Endothelial cell of umbilical vein (primary cell): ENCODE data around the gene GCSAML. TPM values are rescaled to one million over a fixed set of nuclear protein-coding genes. Genes with fewer than 3 reads are reported as not detected.

Source experiments
- BruUV-seq: library from RNA; stranded (reverse); fragments of 400-500 nt; replicated peaks from 2 replicates; lab custom pipeline; 2021; lab: Mats Ljungman, UMichigan
- CTCF ChIA-PET: fragments of 300-600, 350-600 bp; sonication (Branson Sonifier 250); formaldehyde crosslinking; loops from one replicate; lab custom pipeline; 2021; ENCODE audit warnings: antibody characterized with exemption, inconsistent platforms; lab: Charles Lee
- POLR2A ChIA-PET: fragments of 300-600, 350-600 bp; sonication (Branson Sonifier 250); formaldehyde crosslinking; loops from one replicate; lab custom pipeline; 2021; ENCODE audit warnings: antibody characterized with exemption, inconsistent platforms; lab: Charles Lee
- DNase-seq: peaks from one replicate; pipeline ENCODE4 v3.0.0-alpha.2; 2011; ENCODE audit warnings: low read depth, low spot score
- FAIRE-seq: peaks from 2 replicates; lab custom pipeline; 2011; peaks lifted over from hg19 to GRCh38; lab: Jason Lieb, UNC
- H2AFZ ChIP-seq: 2 replicates; pipeline ENCODE4 v1.6.0; 2012; ENCODE audit warnings: low read depth, low read length, control low read depth, inconsistent platforms
- H3K27ac ChIP-seq: 2 replicates; pipeline ENCODE4 v1.5.1; 2011; ENCODE audit warnings: low read depth, mild to moderate bottlenecking, control low read depth, low read length, moderate library complexity; ENCODE audit not compliant: insufficient read depth
- H3K27me3 ChIP-seq, 2 experiments: 2 replicates each; pipeline versions ENCODE4 v1.6.0 to v1.6.1; 2011; ENCODE audit warnings: low read length in 2 of 2, mixed read lengths in 1 of 2; ENCODE audit not compliant: control insufficient read depth in 2 of 2, insufficient read depth in 2 of 2
- H3K36me3 ChIP-seq, 2 experiments: 2 replicates in 1 of 2; 3 replicates in 1 of 2; pipeline ENCODE4 v1.5.1; 2011; ENCODE audit warnings: low read length in 2 of 2, mild to moderate bottlenecking in 1 of 2, moderate library complexity in 1 of 2; ENCODE audit not compliant: control insufficient read depth in 2 of 2, insufficient read depth in 2 of 2; ENCODE audit errors: extremely low read depth in 1 of 2
- H3K4me1 ChIP-seq: 3 replicates; pipeline ENCODE4 v1.5.1; 2011; ENCODE audit warnings: mild to moderate bottlenecking, low read length; ENCODE audit not compliant: control insufficient read depth, insufficient read depth; ENCODE audit errors: extremely low read depth
- H3K4me2 ChIP-seq: 2 replicates; pipeline ENCODE4 v1.6.1; 2011; ENCODE audit warnings: low read length, control low read depth, mixed read lengths; ENCODE audit not compliant: insufficient read depth
- H3K4me3 ChIP-seq, 3 experiments: fragments of 200-600 bp in 1 of 3; sonication (generic), shearing (Covaris generic) in 1 of 3; replicated peaks in 1 of 3; 2 replicates each; pipeline ENCODE4 v1.5.1; 2011 to 2016; ENCODE audit warnings: control low read depth in 3 of 3, low read length in 3 of 3, mild to moderate bottlenecking in 2 of 3, inconsistent platforms in 1 of 3, low read depth in 1 of 3, moderate library complexity in 1 of 3; ENCODE audit not compliant: insufficient read depth in 1 of 3
- H3K79me2 ChIP-seq: 2 replicates; pipeline ENCODE4 v1.6.0; 2012; ENCODE audit warnings: low read length, inconsistent platforms; ENCODE audit not compliant: control insufficient read depth, insufficient read depth
- H3K9ac ChIP-seq: replicated peaks from 2 replicates; pipeline ENCODE3; 2011; ENCODE audit warnings: low read length, control low read depth; ENCODE audit not compliant: insufficient read depth; ENCODE audit errors: extremely low read depth
- H3K9me1 ChIP-seq: replicated peaks from 3 replicates; pipeline ENCODE4 v1.6.0; 2011; ENCODE audit warnings: mild to moderate bottlenecking, low read length; ENCODE audit not compliant: control insufficient read depth, insufficient read depth; ENCODE audit errors: extremely low read depth
- H3K9me3 ChIP-seq: replicated peaks from 2 replicates; pipeline ENCODE4 v1.5.1; 2012; ENCODE audit warnings: low read length, inconsistent platforms; ENCODE audit not compliant: control insufficient read depth, insufficient read depth
- H4K20me1 ChIP-seq: replicated peaks from 2 replicates; pipeline ENCODE3; 2011; ENCODE audit warnings: mild to moderate bottlenecking, low read length; ENCODE audit not compliant: control insufficient read depth, insufficient read depth; ENCODE audit errors: extremely low read depth
- CTCF ChIP-seq, 2 donors: IDR thresholded peaks; 1 replicate in 1 of 2; 2 replicates in 1 of 2; pipeline ENCODE4 v1.5.1; 2011; ENCODE audit warnings: low read length in 2 of 2, mild to moderate bottlenecking in 2 of 2, moderate library complexity in 2 of 2, control low read depth in 1 of 2, inconsistent platforms in 1 of 2, low read depth in 1 of 2; ENCODE audit not compliant: insufficient read depth in 1 of 2; ENCODE audit errors: extremely low read depth in 1 of 2
- EZH2 ChIP-seq: IDR thresholded peaks from 2 replicates; pipeline ENCODE4 v1.6.1; 2012; ENCODE audit warnings: borderline replicate concordance, low read depth, mild to moderate bottlenecking, moderate library complexity, low read length, inconsistent platforms; ENCODE audit not compliant: severe bottlenecking
- FOS ChIP-seq: IDR thresholded peaks from 2 replicates; pipeline ENCODE4 v1.6.1; 2011; ENCODE audit warnings: mild to moderate bottlenecking, low read length, moderate library complexity, borderline replicate concordance; ENCODE audit not compliant: insufficient read depth
- GATA2 ChIP-seq: IDR thresholded peaks from 2 replicates; pipeline ENCODE4 v1.7.0; 2011; ENCODE audit warnings: low read depth, mild to moderate bottlenecking, moderate library complexity, mixed read lengths, low read length; ENCODE audit not compliant: insufficient read length, insufficient read depth
- JUN ChIP-seq: IDR thresholded peaks from 2 replicates; pipeline ENCODE4 v1.6.1; 2011; ENCODE audit warnings: borderline replicate concordance, low read depth; ENCODE audit not compliant: insufficient read length, insufficient read depth
- MAX ChIP-seq: IDR thresholded peaks from 2 replicates; pipeline ENCODE4 v1.6.1; 2011; ENCODE audit not compliant: insufficient read depth, insufficient read length
- MYC ChIP-seq: IDR thresholded peaks from one replicate; pipeline ENCODE4 v1.6.1; 2011; ENCODE audit warnings: mild to moderate bottlenecking, low read depth, low read length
- POLR2A ChIP-seq: IDR thresholded peaks from 2 replicates; pipeline ENCODE4 v1.6.1; 2012; ENCODE audit warnings: low read depth, mild to moderate bottlenecking, control low read depth, low read length
- POLR2AphosphoS5 ChIP-seq: IDR thresholded peaks from 2 replicates; pipeline ENCODE4 v1.6.1; 2012; ENCODE audit warnings: low read depth, mild to moderate bottlenecking, control low read depth, low read length, moderate library complexity; ENCODE audit not compliant: insufficient read depth
- dilution Hi-C: fragments of 300-500 bp; cut with MboI; formaldehyde crosslinking; loops from one replicate; pipeline ENCODE4 v1.15.0; 2019; ENCODE audit warnings: low sequenced_read_pairs; ENCODE audit not compliant: extremely low pct_ligation_motif_present
- intact Hi-C: fragments of 100-400 bp; cut with micrococcal nuclease; formaldehyde crosslinking; loops from one replicate; pipeline ENCODE4 v1.10.0; 2022
- polyA plus RNA-seq, 4 experiments: library from polyadenylated mRNA; depleted of rRNA in 3 of 4; stranded (reverse) in 3 of 4; unstranded in 1 of 4; fragments of >200 nt; gene quantifications; 2 replicates each; pipeline versions ENCODE4 v1.2.1 to v1.2.3, GENCODE V29; 2011 to 2012; ENCODE audit warnings: missing spikeins in 1 of 4
- total RNA-seq: library from RNA; stranded (reverse); gene quantifications from 2 replicates; pipeline ENCODE4 v1.2.3, GENCODE V29; 2021

Gene GCSAML
- total and polyA plus RNA-seq, 2 donors (not counting 3 experiments of a cell fraction or from before 2014, with no cell fraction given): not detected

GRCh38 chr1:247528812-247529474 lies 20.0 kb upstream of the GCSAML start:
- no peak for DNase-seq

More at GRCh38 chr1:247528812-247529474, 20.0 kb upstream of the GCSAML start:
- intact Hi-C loops (no loop called here), dilution Hi-C loops (no loop called here)
- Histone ChIP-seq H3K4me1 (no peaks in the 10 kb centered on the region), H3K9me1 (no peaks in the 10 kb centered on the region), H3K36me3 (no peaks in the 10 kb centered on the region), H3K79me2 (no peaks in the 10 kb centered on the region), H2AFZ (no peak overlapping the region), H3K27me3 (no peaks in the 10 kb centered on the region), H3K9me3 (peaks cover 4% of the 10 kb centered on the region), H4K20me1 (no peaks in the 10 kb centered on the region), H3K4me2 (no peak overlapping the region), H3K27ac (no peak overlapping the region), H3K9ac (no peak overlapping the region), H3K4me3 (no peak overlapping the region)
- TF ChIP-seq POLR2A: no peak
- TF ChIP-seq EZH2: no peak
- TF ChIP-seq GATA2: no peak
- no peak for TF ChIP-seq CTCF (IDR thresholded peaks at IDR 0.05; ENCODE audit: extremely low read depth in 1 of 2, insufficient read depth in 1 of 2, low read depth in 1 of 2, low read length in 2 of 2)
- TF ChIP-seq JUN: no peak
- no peak for TF ChIP-seq MAX
- no peak for TF ChIP-seq POLR2AphosphoS5
- no peak for TF ChIP-seq MYC
- TF ChIP-seq FOS: no peak
- ChIA-PET CTCF (no interaction called here), POLR2A (no interaction called here)
- no peak for FAIRE-seq
- BruUV-seq: no TSS peak
